ENCODE measurements around the gene CCR1.
A peak's percentile ranks its signal among the peaks of the same experiment; 100 is the strongest.

Gene CCR1

DNA sequence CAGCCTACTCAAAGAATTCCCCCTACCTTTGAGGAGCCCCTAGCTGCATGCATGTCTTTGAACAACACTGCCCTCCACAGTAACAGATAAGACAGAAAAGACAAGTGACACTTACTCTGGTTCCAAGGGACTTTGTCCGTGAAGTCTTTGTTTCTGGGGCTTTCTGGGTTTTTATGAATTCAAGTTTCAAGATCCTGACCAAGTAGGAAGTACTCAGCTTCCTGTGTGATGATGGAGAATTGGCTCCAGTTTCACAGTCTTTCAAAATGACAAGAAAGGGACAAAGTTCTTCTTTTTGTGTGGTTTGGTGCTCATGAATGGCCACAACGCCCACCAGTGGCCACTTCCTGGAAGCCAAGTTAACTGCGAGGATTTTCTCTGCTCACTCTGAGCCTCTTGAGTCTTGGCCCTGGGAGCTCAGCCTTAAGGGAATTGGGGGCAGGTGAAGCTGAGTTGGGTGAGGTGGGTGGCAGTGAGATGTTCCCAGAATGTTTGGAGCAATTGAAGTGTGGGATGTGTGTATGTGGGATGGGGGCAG, at the start of gene CCR1:
CCR1 (minus strand) TSS at position 147 of the 538 bp plus-strand sequence. CDS start 4,000 bp downstream, outside the sequence.
- peak in 1 of 2 experiments; percentile 1 for DNase-seq

DNA sequence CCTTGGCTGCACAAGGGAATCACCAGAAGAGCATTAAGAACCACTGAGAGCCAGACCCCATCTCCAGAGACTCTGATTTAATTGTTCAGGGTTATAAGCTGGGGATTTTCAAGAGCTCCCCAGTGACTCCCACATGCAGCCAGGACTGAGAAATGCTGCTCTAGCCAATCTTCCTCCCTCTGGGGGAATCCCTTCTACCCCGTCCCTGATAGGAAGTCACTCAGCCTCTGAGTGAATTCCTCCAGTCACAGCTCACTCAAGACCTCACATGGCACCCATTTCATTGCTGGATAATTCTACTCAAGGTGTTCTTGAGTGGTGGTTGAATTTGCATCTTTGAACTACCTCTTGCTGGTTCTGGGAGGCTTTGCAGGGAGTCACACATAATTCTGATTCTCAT, 44.9 kb upstream of the CCR1 start:
- no peak for DNase-seq

DNA sequence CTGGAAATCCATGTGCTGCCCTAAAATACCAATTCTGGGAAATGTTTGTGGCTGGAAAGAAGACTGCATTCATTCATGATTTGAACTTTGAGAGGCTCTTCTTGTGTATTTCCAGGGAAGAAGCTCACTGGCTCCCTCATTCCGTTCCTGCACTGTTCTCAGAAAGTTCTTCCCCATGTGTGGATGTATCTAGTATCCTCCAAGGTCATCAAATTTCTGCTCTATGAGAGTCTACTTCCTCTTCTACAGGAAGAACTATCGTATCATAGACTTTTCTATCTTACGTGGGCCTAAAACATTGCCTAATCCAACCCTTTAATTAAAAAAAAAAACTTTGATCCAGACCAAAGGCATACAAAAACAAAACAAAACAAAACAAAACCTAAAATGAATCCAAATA, 37.0 kb upstream of the CCR1 start:
- DNase-seq, result no peak

DNA sequence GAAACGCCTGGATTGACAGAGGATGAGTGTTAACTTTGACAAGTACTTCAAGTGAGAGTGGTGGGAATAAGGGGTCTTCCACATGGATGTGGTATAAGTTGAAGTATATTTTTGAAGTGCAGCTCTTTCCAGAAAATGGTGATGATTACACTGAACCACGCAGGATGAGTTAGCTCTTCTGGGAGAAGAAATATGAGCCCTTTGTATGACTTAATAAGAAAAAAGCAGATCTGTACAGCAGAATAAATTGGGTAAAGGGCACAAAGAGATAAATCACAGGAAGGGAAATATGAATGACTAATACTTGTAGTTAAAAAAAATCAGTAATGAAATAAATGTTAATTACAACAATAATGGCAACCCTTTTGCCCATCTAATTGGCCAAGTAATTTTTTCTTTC, 35.4 kb upstream of the CCR1 start:
- DNase-seq, result no peak

DNA sequence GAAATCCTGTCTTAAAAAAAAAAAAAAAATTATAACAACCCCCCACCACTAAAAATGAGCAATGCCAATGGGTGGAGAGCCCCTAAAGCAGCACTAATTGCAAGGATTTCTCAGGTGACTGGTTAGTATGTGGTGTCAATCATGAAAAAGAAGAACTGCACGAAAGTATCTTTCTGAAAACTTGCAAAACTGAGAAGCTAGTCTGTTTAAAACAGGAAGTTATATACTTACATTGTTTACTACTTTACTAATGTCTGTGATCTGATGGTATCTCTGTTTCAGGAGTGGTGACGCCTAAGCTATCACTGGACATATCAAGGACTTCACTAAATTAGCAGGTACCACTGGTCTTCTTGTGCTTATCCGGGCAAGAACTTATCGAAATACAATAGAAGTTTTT, 34.0 kb upstream of the CCR1 start, which contains the start of gene CCR3:
CCR3 (plus strand) TSS at position 341 of the 400 bp plus-strand sequence. CDS start 22,699 bp downstream, outside the sequence.
- DNase-seq, result no peak

DNA sequence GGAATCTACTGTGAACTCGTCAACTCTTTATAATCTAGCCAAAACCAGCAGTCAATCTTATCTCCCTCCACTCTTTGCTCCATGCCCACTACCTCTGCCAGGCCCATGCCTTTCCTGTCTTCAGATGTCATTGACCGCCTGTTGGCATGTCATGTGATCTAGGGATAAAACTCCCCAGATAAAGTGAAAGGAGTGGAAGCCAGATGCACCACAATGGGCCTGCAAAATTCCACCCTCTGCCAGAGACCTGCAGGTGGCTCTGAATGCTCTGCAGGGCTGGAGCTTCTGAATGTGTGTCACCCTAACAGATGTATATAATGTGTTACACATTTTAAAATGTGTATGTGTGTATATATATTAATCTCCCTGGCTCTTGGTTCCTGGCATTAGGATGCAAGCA, 31.8 kb upstream of the CCR1 start:
- DNase-seq, result no peak

DNA sequence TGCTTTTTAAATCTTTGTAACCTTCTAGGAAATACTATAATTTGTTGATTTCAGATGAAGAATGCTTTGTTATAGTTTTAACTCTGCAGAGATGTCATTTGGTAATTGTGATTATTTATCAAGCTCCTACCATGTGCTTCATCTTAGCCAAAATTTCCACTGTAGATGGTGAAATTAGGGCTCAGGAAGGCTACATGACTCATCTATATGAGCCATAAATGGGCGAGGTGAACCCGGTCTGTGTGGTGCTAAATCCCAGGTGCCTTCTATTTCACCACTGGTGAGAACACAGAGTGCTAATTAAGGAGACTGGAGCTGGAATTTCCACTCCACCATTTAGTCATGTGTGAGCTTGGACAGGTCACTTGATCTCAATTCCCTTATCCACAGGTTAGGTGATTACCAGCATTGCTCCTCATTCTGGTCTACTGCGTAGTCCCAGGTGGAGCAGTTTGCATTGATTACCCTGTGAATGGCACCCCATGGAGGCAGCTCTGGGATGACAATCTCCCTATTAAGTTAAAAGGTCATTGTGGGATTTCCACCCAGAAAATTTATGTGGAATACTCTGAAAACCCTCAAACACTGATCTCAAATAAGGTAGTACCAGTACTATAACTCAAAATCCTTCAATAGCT, 31.3 kb upstream of the CCR1 start:
- DNase-seq, result no peak

DNA sequence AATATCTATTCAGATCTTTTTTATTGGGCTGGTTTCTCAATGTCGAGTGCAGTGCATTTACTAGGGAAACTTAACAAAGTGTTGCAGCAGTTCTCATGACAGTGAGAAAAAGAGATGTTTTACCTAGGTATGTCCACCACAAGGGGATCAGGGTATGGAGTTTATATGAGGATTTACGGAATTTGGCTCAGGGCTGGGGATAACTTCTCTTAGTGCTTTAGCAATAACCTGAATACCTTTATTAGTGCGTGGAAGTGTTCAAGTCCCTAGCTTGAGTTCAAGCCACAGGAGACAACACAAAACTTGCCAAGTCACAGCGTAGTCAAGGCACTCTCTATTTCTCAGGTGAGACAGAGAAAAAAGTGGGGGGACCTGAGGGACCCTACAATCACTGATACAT, 30.3 kb upstream of the CCR1 start:
- DNase-seq, result no peak

DNA sequence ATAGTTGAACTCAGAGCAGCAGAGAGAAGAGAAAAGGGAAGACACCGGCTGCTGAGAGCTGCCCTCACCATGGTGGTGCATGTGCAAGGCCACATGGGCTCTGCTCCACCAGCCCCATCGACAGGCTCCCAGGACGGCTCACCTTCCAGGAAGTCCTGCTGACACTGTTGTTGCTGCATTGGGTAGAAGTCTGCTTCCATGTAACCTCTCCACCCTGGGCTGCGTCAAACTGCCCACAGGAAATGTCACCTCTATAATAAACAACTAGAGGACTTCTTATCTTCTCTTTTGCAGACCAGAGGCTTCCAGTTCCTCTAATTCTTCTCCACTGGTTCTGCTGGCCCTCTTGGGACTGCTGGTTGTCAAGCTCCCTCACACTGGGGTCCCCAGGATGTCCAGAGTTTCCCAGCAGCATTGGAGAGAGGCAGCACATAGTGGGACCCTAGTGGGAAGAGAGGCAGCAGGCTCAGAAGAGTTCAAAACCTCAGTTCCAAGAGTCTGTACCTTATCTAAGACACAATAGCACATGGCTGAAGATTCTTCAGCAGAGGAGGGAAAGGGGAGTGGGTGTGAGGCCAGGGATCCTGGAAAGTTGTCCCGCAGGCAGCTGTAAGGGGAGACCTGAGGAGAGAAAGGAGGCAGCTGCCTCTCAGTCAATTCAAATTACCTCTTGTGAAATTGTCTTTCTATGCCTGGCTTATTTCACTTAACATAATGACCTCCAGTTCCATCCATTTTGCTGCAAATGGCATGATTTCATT, 28.4 kb upstream of the CCR1 start:
- DNase-seq, result no peak

DNA sequence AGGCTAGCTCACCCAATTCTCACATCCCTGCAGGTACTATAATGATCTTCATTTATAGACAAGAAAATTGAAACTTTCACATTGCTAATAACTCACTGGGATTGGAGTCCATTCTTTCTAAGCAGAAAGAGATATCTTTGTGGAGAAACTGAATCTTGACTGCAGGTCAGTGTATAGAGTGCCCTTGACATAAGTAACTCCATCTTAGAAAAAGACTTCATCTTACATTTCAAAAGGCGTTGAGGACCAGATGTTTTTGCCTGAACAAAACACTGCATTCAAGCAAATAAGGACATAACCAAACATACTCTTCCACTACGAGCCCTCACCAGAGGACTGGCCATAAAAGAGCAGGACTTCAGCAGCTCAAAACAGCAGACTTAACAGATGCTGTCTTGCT, 27.3 kb upstream of the CCR1 start:
- DNase-seq, result no peak

DNA sequence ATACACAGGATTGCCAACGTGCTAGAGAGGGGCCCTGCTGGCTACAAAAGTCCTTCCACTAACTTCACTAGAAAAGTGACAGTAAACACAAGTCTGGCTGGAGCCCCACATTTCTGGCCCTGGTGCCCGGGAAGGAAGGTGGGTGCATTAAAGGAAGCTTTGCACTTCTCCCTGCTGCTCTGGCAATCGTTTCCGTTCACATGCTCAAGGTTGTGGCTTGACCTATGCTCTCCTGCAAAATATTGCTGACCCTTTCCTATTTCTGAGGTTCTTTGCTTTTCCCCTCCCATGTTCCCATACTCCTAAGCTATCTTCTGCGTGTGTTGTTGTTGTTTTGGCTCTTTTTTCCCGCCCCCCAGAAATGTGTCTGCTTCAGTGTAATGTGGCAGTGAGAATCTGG, 25.1 kb upstream of the CCR1 start:
- no peak for DNase-seq

DNA sequence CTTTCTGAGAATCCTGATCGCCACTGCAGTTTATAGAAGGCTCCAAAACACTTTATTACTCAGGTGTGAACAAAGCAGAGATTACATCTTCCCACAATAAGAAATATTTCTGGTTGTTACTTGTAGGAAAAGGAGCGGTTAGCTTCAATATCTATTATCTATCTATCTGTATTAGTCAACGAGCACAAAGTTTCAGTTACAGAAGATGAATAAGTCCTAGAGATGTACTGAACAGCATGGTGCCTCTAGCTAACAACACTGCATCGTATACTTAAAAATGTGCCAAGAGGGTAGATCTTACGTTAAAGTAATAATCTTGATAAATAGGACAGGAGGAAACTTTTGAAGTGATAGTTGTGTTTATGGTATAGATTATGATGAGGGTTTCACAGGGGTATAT, 23.2 kb upstream of the CCR1 start:
- DNase-seq, result no peak

DNA sequence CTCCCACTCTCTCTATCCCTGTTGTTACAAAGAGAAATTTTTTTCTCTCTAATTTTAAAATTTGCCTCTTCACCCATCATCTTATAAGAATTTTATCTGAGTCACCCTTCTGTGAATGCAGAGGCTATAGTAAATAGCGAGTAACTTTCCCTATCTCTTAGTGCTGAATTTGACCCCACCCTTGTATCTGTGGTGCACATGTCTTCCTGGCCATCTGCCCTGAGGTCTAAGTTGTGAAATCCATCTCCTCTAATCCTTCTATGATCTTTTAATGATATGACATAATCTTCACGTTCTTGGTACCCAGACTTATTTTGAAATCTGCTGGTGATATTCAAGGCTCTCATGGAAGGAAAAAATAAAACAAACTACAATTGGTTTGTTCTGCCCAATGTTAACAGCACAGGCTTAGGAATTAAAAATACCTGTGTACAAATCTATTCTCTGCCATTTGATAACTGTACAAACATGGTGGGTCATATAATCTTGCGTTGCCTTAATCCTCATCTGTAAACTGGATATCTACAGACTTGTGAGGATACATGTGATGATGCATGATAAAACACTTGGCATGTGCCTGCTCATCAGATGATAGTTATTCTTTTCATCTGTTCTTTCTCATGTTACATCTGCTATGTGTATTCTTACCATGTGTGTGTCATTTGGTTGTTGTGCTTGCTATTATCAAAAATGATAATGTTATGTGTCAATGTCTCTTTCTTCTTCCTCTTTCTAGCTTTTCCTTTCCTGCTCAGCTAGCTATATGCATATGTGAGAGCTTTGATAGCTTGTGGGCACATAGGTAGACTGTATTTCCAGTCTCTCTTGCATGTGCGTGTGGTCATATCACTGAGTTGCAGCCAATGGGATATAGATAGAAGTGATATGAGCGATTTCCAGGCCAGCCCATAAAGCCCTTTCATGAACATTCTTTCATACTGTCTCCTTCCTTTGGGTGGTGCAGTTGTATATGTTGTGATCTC, 20.4 kb upstream of the CCR1 start:
- DNase-seq, result no peak

DNA sequence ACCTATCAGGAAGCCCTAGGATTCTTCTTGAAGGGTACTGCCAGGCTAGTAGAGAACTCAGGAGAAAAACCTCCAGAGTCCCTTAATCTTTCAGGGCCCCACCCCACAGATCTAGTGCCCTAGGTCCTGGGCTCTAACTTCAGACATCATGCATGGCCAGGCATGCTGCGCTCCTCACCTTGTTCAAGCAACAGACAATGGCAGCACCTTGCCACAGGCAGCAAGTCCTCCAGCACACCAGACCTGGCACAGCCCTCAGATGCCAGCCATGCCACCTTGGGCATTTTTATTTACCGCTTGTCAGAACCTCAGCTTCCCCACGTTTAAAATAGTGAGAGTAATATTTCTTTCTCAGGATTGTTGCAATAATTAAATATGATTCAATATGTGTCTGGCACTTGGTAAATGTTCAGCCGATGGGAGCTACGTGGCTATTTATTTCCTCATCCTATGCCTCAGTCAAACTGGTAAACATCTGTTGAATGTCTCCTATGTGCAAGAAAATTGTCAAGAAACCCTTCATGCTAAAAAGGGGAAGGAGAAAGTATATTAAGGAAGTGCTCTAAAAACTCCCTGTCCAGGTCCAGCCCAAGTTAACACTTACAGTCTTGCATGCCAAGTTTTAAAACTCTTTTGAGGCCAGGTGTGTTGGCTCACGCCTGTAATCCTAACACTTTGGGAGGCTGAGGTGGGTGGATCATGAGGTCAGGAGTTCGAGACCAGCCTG, 14.5 kb upstream of the CCR1 start:
- DNase-seq, result no peak

DNA sequence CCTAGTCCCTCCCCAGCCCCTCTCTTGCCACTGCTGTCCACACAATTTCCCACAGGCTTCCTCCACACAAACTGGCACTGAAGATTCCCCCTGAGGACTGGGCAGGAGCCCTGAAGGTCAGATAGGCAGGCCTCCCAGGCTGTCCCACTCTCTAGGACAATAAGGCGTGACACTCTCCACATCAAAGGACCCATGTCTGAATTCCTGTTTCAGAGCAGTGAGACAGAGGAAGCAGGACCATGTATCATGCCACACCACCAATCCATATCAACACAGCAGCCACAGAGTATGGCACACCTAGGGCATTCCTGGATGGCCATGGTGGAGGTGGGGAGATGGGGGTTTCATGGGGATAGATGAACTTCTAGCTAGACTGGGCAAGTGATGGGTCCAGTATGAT, 13.8 kb upstream of the CCR1 start:
- DNase-seq, result no peak

DNA sequence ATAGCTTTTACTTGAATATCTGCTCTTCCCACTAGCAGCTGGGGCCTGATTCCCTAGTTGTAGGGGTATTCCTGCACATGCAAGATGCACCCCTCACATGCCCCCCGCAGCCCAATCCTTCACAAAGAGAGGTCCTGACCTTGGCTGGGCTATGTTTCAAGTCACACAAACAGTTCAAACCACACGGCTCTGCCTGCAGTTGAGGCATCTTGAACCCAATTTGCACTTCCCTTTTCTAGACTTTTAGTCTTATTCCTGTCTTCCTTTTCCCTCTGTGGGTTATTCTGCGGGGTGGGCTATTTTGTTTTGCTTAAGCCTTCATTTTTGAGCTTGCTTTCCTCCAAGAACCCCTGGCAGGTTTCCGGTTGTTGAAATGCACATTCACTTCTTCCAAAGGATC, 13.3 kb upstream of the CCR1 start:
- DNase-seq, result no peak

DNA sequence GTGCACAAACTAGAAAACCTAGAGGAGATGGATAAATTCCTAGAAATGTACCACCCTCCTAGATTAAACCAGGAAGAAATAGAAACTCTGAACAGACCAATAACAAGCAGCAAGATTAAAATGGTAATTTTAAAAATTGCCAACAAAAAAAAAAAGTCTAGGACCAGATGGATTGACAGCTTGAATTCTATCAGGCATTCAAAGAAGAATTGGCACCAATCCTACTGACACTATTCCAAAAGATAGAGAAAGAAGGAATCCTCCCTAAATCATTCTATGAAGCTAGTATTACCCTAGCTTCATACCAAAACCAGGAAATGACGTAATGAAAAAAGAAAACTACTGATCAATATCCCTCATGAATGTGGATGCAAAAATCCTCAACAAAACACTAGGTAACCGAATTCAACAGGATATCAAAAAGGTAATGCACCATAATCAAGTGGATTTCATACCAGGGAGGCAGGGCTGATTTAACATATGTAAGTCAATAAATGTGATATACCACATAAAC, 10.1 kb upstream of the CCR1 start:
- no peak for DNase-seq

DNA sequence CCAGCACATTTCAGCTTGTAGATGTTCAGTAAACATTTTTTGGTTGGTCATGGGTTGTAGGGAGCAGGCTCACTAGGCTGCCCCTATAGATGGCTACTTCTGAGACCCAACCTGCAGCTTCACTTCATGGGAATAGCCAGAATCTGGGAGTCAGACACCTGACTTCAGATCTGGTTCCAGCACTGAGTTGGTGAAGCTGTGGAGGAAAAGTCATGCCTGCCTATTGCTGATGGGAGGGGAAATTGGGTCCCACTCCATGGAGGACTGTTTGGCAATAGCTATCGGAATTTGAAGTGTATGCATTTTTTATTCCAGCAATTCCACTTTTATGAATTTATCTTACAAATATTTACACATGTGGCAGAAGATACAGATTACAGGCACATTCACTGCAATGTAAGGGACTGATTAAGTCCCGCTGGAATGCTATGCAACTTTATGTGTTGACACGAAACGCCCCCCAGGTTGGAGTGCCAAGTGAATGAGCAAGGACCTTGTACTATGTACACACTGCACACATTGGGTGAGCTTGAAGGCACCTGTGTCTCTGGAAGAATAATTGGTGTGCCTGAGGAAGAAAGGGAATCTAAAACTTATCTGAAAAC, 7.8 kb upstream of the CCR1 start:
- no peak for DNase-seq

DNA sequence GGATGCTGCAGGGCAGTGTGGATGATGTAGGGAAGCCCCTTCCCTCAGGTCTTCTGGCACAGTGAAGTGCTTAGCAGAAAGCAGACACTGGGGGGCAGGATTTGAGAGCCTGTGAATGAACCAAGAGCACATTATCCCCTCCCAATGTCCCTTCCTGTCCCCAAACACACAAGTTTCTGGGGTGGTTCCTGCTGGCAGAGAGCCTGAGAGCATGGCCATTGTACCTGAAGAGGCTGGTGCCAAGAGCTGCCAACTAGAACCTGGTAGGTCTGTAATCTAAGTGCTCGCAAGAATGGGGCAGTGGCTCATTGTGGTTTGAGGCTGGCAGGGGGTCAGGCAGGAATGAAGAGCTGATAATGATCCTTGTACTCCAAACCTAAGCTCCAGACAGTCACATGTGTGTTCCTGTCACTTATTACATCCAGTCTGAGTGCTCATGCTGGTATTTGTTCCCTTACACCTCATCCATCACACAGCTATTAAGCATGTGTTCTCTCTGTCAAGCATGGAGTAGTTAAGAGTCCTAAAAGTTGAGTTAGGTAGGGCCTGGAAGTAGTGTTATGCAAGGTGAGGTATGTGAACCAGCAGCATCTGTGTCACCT, 6.7 kb upstream of the CCR1 start:
- no peak for DNase-seq

DNA sequence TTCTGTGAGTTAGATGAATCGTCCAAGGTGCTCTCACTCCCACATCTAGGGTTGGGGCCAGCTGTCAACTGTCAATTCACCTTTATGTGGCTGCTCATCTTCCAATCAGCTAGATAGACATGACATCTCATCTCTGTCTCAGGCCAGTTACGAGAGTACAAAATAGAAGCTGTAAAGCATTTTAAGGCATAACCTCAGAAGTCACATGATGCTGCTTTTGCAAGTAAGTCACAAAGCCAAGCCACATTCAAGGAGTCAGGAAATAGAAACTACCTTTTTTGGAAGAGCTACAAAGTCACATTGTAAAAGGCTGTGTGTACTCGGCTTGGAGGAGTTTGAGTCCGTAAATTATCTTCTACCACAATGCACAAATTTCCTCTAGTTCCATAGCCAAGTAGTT, 5.1 kb upstream of the CCR1 start:
- no peak for DNase-seq

DNA sequence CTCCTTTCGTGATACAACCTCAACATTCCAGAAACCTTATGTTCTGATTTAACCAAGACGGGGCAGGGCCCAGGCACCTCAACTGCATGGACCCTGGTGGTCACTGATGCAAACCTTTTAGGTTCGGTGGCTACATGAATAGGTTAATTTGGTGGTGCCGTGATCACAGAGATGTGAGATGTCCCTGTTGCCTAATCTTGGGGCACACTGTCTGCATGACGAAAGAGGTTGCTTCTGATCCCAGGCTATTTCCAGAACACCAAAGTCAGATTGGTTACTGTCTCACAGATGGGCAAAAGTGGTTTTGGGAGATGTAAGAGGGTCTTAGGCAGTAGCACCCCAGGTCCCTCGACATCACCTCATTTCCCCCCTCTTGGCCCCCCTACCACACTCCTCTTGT, 4.0 kb upstream of the CCR1 start:
- DNase-seq, result no peak
